AG09309 (cell line): ENCODE data around the gene PPP5C.
A peak's percentile ranks its signal among the peaks of the same experiment; 100 is the strongest.

ENCODE experiments used
- DNase-seq: peaks from one replicate; pipeline ENCODE4 v3.0.0-alpha.2; 2010; ENCODE audit warnings: low read depth
- H3K4me3 ChIP-seq: 2 replicates; pipeline ENCODE4 v1.5.1; 2011; ENCODE audit warnings: mild to moderate bottlenecking, low read depth, low read length, moderate library complexity; ENCODE audit not compliant: control insufficient read depth
- TF ChIP-seq, protein P1 (sequence below): IDR thresholded peaks from 2 replicates; pipeline ENCODE4 v1.5.1; 2011; ENCODE audit warnings: mild to moderate bottlenecking, low read depth, low read length, inconsistent platforms; ENCODE audit not compliant: insufficient read depth, control insufficient read depth; ENCODE audit errors: missing control alignments

The PPP5C gene, protein sequence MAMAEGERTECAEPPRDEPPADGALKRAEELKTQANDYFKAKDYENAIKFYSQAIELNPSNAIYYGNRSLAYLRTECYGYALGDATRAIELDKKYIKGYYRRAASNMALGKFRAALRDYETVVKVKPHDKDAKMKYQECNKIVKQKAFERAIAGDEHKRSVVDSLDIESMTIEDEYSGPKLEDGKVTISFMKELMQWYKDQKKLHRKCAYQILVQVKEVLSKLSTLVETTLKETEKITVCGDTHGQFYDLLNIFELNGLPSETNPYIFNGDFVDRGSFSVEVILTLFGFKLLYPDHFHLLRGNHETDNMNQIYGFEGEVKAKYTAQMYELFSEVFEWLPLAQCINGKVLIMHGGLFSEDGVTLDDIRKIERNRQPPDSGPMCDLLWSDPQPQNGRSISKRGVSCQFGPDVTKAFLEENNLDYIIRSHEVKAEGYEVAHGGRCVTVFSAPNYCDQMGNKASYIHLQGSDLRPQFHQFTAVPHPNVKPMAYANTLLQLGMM

DNA sequence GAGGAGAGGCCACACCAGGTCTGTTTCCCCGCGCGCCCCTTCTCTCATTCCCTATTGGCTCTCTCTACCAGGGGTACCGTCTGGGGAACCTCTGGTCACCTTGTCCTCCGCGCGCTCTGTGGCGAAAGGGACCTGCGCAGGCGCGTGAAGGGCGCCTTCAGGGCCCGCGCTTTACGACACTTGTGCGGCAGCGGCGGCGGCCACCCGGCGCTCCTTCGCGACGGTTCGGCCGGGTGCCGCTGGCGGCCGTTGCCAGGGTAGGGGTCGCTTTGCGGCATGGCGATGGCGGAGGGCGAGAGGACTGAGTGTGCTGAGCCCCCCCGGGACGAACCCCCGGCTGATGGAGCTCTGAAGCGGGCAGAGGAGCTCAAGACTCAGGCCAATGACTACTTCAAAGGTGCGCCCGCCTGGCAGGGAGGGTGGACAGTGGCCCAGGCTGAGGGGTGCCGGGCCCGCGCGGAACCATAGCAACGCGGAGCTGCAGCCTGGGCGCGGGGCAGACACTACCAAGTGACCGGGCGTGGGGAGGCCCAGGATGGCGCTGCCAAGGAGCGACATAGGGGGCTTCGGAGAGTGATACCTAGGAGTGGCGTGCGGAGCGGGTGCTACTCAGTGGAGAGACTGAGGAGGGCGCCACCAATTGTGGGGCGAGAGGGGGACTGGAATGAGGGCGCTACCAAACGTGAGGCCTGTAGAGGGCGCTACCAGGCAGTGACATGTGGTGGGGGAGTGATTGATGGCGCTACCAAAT is at the start of gene PPP5C:
TSS of gene PPP5C (plus strand) at position 267 of the 751 bp plus-strand sequence. CDS start at position 277, 10 bp downstream.
- DNase-seq = peak; percentile 51

DNA sequence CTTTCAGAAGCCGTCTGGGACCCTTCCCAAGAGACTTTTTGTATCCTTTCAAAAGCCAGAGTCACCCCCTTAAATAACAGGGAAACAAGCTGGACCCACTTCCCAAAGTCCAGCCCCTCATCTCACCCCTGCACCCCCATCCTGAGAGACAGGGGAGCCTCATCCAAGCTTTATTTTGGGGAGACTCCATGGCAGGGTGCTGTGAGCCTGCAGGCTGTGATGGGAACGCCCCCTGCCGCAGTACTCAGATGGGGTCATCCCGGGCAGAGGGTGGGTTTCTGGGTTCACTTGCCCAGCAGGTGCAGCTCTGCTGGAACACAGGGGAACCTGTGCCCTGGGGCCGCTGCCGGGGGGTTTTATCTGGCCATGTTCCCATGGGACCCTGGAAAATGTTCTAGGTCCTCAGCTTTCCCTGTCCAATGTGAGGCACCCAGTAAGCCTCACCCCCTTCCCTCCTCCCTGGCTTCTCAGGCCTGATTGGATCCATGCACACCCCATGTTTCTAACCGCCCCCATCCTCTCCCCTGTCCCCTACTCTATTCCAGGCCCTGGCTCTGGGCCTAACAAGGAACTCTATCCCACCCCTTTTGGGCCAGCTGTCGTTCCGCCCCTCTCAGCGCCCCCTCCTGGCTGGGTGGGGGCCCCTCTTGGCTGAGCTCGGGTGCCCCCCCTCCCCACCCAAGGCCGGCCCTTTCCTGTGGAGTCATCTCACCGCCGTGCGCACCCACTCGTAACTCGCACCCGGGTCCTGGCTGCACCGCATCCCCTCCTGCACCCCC is 49.0 kb upstream of the PPP5C start:
- no peak for DNase-seq
- TF ChIP-seq, protein P1, sequence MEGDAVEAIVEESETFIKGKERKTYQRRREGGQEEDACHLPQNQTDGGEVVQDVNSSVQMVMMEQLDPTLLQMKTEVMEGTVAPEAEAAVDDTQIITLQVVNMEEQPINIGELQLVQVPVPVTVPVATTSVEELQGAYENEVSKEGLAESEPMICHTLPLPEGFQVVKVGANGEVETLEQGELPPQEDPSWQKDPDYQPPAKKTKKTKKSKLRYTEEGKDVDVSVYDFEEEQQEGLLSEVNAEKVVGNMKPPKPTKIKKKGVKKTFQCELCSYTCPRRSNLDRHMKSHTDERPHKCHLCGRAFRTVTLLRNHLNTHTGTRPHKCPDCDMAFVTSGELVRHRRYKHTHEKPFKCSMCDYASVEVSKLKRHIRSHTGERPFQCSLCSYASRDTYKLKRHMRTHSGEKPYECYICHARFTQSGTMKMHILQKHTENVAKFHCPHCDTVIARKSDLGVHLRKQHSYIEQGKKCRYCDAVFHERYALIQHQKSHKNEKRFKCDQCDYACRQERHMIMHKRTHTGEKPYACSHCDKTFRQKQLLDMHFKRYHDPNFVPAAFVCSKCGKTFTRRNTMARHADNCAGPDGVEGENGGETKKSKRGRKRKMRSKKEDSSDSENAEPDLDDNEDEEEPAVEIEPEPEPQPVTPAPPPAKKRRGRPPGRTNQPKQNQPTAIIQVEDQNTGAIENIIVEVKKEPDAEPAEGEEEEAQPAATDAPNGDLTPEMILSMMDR = peak; percentile 2
- no peak overlapping the region for H3K4me3 ChIP-seq

More for the DNA sequence above, at the start of gene PPP5C:
- H3K4me3 ChIP-seq = peak within 1 kb of the TSS; percentile 97
- TF ChIP-seq, protein P1 = peak; percentile 94

DNA sequence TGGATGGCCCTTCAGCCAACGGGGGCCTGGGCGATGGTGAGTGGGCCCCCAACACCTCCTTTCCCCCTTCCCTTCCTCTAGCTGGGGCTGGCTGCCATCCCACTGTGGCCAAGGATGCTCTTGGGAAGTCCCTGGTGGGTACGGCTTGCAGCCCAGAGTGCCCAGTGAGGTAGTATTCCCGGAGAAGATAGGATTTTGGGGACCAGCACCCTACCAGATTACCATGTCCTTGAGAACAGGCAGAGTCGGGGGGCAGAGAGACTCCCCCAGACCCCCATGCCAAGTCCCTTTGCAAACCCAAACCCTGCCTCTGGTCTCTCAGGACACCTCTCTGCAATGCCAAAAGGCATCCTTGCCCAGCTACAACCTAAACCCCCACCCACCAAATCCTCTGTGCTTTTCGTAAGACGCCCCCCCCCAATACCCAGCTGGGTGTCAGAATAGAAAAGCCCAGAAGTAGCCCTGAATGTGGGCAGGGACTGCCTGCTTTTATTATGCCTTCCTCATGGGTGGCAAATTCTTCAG is 48.3 kb upstream of the PPP5C start:
- TF ChIP-seq, protein P1 = no peak
- no peak overlapping the region for H3K4me3 ChIP-seq
- DNase-seq = no peak

DNA sequence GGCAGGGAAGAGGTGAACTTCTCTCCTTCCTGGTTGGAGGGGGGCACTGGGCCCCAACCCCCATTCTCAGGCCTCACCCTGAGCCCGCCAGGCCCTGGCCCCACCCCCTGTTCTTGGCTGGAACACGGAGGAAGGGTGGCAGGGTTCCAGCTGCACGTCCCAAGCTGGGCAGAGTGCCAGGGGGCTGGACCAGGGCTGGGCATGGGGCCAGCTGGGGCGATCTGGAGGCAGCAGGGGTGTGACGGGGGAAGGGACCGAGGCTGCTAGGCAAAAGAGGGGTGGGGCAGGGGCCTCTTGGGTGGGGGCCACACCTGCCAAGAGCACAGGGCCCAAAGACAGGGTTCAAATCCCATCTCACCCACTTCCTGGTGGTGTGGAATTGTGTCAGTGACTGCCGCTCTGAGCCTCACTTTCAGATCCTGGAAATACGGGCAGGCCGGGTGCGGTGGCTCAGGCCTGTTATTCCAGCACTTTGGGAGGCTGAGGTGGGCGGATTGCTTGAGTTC is 47.8 kb upstream of the PPP5C start:
- DNase-seq = no peak
- H3K4me3 ChIP-seq = no peak overlapping the region
- TF ChIP-seq, protein P1 = no peak

DNA sequence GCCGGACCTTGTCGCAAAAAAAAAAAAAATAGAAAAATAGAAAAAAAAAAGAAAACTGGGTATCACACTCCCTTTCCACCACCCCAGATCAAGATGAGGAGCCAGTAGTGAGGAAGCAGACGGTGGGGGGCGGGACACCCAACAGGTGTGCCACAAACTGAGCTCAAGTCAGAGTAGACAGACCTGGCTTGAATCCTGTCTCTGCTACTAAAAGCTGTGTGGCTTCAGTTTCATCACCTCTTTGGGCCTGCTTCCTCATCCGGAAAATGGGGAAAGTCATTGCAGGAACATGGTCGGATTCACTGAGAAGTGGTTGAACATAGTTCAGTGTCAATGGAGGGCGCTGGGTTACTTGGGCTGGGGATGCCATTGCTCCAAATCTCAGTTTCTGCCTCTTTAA is 47.2 kb upstream of the PPP5C start:
- H3K4me3 ChIP-seq = no peak overlapping the region
- DNase-seq = no peak
- TF ChIP-seq, protein P1 = no peak

DNA sequence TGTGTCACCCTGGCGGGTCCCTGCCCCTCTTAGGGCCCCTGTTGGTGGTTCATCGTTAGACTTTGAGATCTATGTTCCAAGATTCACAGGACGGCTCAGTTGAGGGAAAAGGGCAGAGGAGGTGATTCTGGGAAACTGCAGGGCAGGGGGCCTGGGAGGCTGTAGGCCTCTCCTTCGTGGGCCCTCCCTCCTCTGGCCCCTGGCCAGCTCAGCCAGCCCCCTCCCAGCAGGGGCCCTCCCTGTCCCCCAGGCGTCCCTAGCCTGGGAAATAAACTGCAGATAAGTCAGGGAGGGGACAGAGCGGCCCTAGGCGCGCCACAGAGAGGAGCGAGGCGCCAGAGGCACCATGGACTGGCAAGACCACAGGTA is 43.6 kb upstream of the PPP5C start:
- TF ChIP-seq, protein P1 = no peak
- no peak overlapping the region for H3K4me3 ChIP-seq
- DNase-seq = no peak
